GM12878 (cell line): Measurements from ENCODE around the gene SRC.

Experiments used
- CTCF ChIP-seq, 3 experiments: IDR thresholded peaks in 2 of 3; conservative IDR thresholded peaks in 1 of 3; 2 replicates each; pipeline ENCODE4 v1.5.1; 2011; ENCODE audit warnings: low read depth in 3 of 3, low read length in 3 of 3, mild to moderate bottlenecking in 3 of 3, control low read depth in 2 of 3, moderate library complexity in 2 of 3, inconsistent platforms in 1 of 3, mixed read lengths in 1 of 3; ENCODE audit not compliant: control insufficient read depth in 2 of 3, insufficient read depth in 1 of 3; ENCODE audit errors: extremely low read depth in 1 of 3
- ZNF687 ChIP-seq: fragments of 450-650 bp; IDR thresholded peaks from 2 replicates; pipeline ENCODE4 v1.6.1; 2017; ENCODE audit warnings: mild to moderate bottlenecking, moderate library complexity

- TF ChIP-seq CTCF (IDR thresholded peaks at IDR 0.05 in 2 of 3, conservative IDR thresholded peaks at IDR 0.05 in 1 of 3; ENCODE audit: control insufficient read depth in 2 of 3, extremely low read depth in 1 of 3, insufficient read depth in 1 of 3, low read depth in 3 of 3, low read length in 3 of 3) (no peak), ZNF687 (no peak)
Measured at GRCh38 chr20:37352608-37352980, 6.7 kb downstream of the SRC start.
